Measurements from ENCODE around the gene PPIL1. TPM values are rescaled to one million over a fixed set of nuclear protein-coding genes. Genes with fewer than 3 reads are reported as not detected.
A peak's percentile ranks its signal among the peaks of the same experiment; 100 is the strongest.

PPIL1 gene
- total RNA-seq, 1 donor from 2014 or later, result 28.6 TPM

- no peak for DNase-seq (ENCODE audit: low spot score)
Measured at GRCh38 chr6:36836111-36837021, 38.2 kb downstream of the PPIL1 start.

- no peak for DNase-seq (ENCODE audit: low spot score)
Measured at GRCh38 chr6:36834576-36835341, 39.8 kb downstream of the PPIL1 start.

GRCh38 chr6:36833182-36833789, 41.3 kb downstream of the PPIL1 start:
- no peak for DNase-seq (ENCODE audit: low spot score)

GRCh38 chr6:36832313-36832712, 42.3 kb downstream of the PPIL1 start:
- no peak for DNase-seq (ENCODE audit: low spot score)

- DNase-seq (ENCODE audit: low spot score), result no peak
Measured at GRCh38 chr6:36830577-36830976, 44.0 kb downstream of the PPIL1 start.

GRCh38 chr6:36829919-36830544, 44.6 kb downstream of the PPIL1 start:
- DNase-seq (ENCODE audit: low spot score), result peak; percentile 85

- DNase-seq (ENCODE audit: low spot score), result peak; percentile 58
Measured at GRCh38 chr6:36827261-36828079, 47.1 kb downstream of the PPIL1 start.

- no peak for DNase-seq (ENCODE audit: low spot score)
Measured at GRCh38 chr6:36826520-36827227, 47.9 kb downstream of the PPIL1 start.

GRCh38 chr6:36825994-36826393, 48.6 kb downstream of the PPIL1 start:
- no peak for DNase-seq (ENCODE audit: low spot score)

GRCh38 chr6:36825452-36825851, 49.2 kb downstream of the PPIL1 start:
- no peak for DNase-seq (ENCODE audit: low spot score)

GRCh38 chr6:36824253-36824652, 50.4 kb downstream of the PPIL1 start:
- no peak for DNase-seq (ENCODE audit: low spot score)

GRCh38 chr6:36823421-36824096, 51.0 kb downstream of the PPIL1 start:
- DNase-seq (ENCODE audit: low spot score), result no peak

GRCh38 chr6:36822506-36823269, 51.9 kb downstream of the PPIL1 start:
- no peak for DNase-seq (ENCODE audit: low spot score)

- no peak for DNase-seq (ENCODE audit: low spot score)
Measured at GRCh38 chr6:36821581-36822335, 52.8 kb downstream of the PPIL1 start.

- DNase-seq (ENCODE audit: low spot score), result peak; percentile 70
Measured at GRCh38 chr6:36820700-36821580, 53.7 kb downstream of the PPIL1 start.

GRCh38 chr6:36818756-36819155, 55.8 kb downstream of the PPIL1 start:
- no peak for DNase-seq (ENCODE audit: low spot score)

- no peak for DNase-seq (ENCODE audit: low spot score)
Measured at GRCh38 chr6:36817847-36818246, 56.8 kb downstream of the PPIL1 start.

Data from umbilical cord (tissue), 2 donors.